HepG2 (cell line): Measurements from ENCODE around the gene FIBCD1. TPM values are rescaled to one million over a fixed set of nuclear protein-coding genes. Genes with fewer than 3 reads are reported as not detected.

Source experiments
- ATAC-seq: fragments of 200-7000 bp; cut with Tn5 transposase; 3 replicates; pipeline ENCODE4 v1.9.1; 2020; ENCODE audit warnings: mild to moderate bottlenecking, moderate library complexity
- BruUV-seq: library from RNA; stranded (reverse); fragments of 400-500 nt; replicated peaks from 2 replicates; lab custom pipeline; 2021; lab: Mats Ljungman, UMichigan
- CTCF ChIA-PET: fragments of 300-600 bp; formaldehyde crosslinking; extraction: SDS; loops from one replicate; lab custom pipeline; 2021; ENCODE audit warnings: low total read pairs, inconsistent platforms, low intra/inter-chr PET ratio; lab: Yijun Ruan, JAX
- POLR2A ChIA-PET: fragments of 350-600 bp; sonication (Branson Sonifier 250); formaldehyde crosslinking; loops from one replicate; lab custom pipeline; 2020; ENCODE audit warnings: antibody characterized with exemption, inconsistent platforms; lab: Yijun Ruan, JAX
- DNase-seq: peaks from one replicate; pipeline ENCODE4 v3.0.0-alpha.2; 2015; ENCODE audit warnings: low spot score
- FAIRE-seq: peaks from 3 replicates; lab custom pipeline; 2011; peaks lifted over from hg19 to GRCh38; lab: Jason Lieb, UNC
- H2AFZ ChIP-seq: one replicate; pipeline ENCODE4 v1.6.1; 2011; ENCODE audit warnings: low read length, inconsistent platforms
- H3K27ac ChIP-seq: fragments of 300-600 bp; 3 replicates; pipeline ENCODE4 v1.8.0; 2011; ENCODE audit warnings: mixed run types, mild to moderate bottlenecking, mixed read lengths, low read length, inconsistent platforms; ENCODE audit not compliant: insufficient read depth; ENCODE audit errors: extremely low read length
- H3K27me3 ChIP-seq, 2 experiments: fragments of 200-600 bp in 1 of 2; 2 replicates in 1 of 2; 3 replicates in 1 of 2; pipeline versions ENCODE4 v1.6.0 to v1.8.0; 2011; ENCODE audit warnings: low read length in 2 of 2, mild to moderate bottlenecking in 2 of 2, moderate library complexity in 2 of 2, inconsistent platforms in 1 of 2; ENCODE audit not compliant: insufficient read depth in 2 of 2, control insufficient read depth in 1 of 2
- H3K36me3 ChIP-seq, 2 experiments: fragments of 200-600 bp in 1 of 2; replicated peaks in 1 of 2; 2 replicates in 1 of 2; 3 replicates in 1 of 2; pipeline versions ENCODE4 v1.5.1 to v1.8.0; 2011; ENCODE audit warnings: low read length in 2 of 2, inconsistent platforms in 1 of 2; ENCODE audit not compliant: insufficient read depth in 2 of 2, control insufficient read depth in 1 of 2
- H3K4me1 ChIP-seq: 2 replicates; pipeline ENCODE4 v1.5.1; 2012; ENCODE audit warnings: low read length, inconsistent platforms; ENCODE audit not compliant: insufficient read depth
- H3K4me2 ChIP-seq: 2 replicates; pipeline ENCODE4 v1.6.0; 2011; ENCODE audit warnings: low read depth, low read length, inconsistent platforms
- H3K4me3 ChIP-seq, 3 experiments: fragments of 200-600 bp in 1 of 3; sonication (generic), shearing (Covaris generic) in 1 of 3; replicated peaks in 1 of 3; 2 replicates each; pipeline ENCODE4 v1.5.1; 2011 to 2016; ENCODE audit warnings: low read length in 3 of 3, inconsistent platforms in 2 of 3, low read depth in 2 of 3, mild to moderate bottlenecking in 2 of 3, control low read depth in 1 of 3, mixed read lengths in 1 of 3; ENCODE audit not compliant: insufficient read depth in 1 of 3
- H3K79me2 ChIP-seq: one replicate; pipeline ENCODE4 v1.6.1; 2011; ENCODE audit warnings: low read length, inconsistent platforms; ENCODE audit not compliant: insufficient read depth
- H3K9ac ChIP-seq: 2 replicates; pipeline ENCODE4 v1.6.0; 2011; ENCODE audit warnings: mild to moderate bottlenecking, low read depth, low read length, inconsistent platforms; ENCODE audit not compliant: insufficient read depth
- H3K9me3 ChIP-seq: 2 replicates; pipeline ENCODE4 v1.5.1; 2012; ENCODE audit warnings: mild to moderate bottlenecking, low read length
- H4K20me1 ChIP-seq: 2 replicates; pipeline ENCODE4 v1.6.0; 2011; ENCODE audit warnings: inconsistent platforms, mild to moderate bottlenecking, low read length, moderate library complexity; ENCODE audit not compliant: insufficient read depth
- ARNT ChIP-seq: fragments of 450-650 bp; IDR thresholded peaks from 2 replicates; pipeline ENCODE4 v1.6.1; 2017
- HDAC6 ChIP-seq: fragments of 200-600 bp; sonication (generic); IDR thresholded peaks from 2 replicates; pipeline ENCODE4 v1.7.0; 2017; ENCODE audit warnings: mild to moderate bottlenecking, antibody characterized with exemption, low read length, low read depth
- KDM6A ChIP-seq: IDR thresholded peaks from 2 replicates; pipeline ENCODE4 v1.6.1; 2016; ENCODE audit warnings: low read depth
- KLF13 ChIP-seq: sonication (generic); formaldehyde crosslinking; IDR thresholded peaks from 2 replicates; pipeline ENCODE4 v1.4.0; 2020; ENCODE audit warnings: mild to moderate bottlenecking, missing genetic modification reagents
- MTA1 ChIP-seq: sonication (generic); formaldehyde crosslinking; IDR thresholded peaks from 2 replicates; pipeline ENCODE4 v1.4.0; 2020; ENCODE audit warnings: missing genetic modification reagents, mild to moderate bottlenecking, borderline replicate concordance
- NBN ChIP-seq: fragments of 450-650 bp; conservative IDR thresholded peaks from 2 replicates; pipeline ENCODE4 v1.6.1; 2017
- NCOA2 ChIP-seq: sonication (generic); formaldehyde crosslinking; IDR thresholded peaks from 2 replicates; pipeline ENCODE4 v1.8.0; 2022; ENCODE audit warnings: inconsistent platforms
- NFE2 ChIP-seq: sonication (generic); formaldehyde crosslinking; IDR thresholded peaks from 2 replicates; pipeline ENCODE4 v1.4.0; 2020; ENCODE audit warnings: missing genetic modification reagents
- RCOR2 ChIP-seq: IDR thresholded peaks from 2 replicates; pipeline ENCODE4 v1.6.1; 2016; ENCODE audit warnings: missing biosample characterization, missing genetic modification reagents
- RXRB ChIP-seq: IDR thresholded peaks from 2 replicates; pipeline ENCODE4 v1.6.1; 2016; ENCODE audit warnings: borderline replicate concordance, missing genetic modification reagents, missing compliant biosample characterization
- TGIF2 ChIP-seq: IDR thresholded peaks from 2 replicates; pipeline ENCODE4 v1.6.1; 2016; ENCODE audit warnings: control low read depth, missing compliant biosample characterization
- TSC22D2 ChIP-seq: sonication (generic); formaldehyde crosslinking; IDR thresholded peaks from 2 replicates; pipeline ENCODE4 v1.5.1; 2020; ENCODE audit warnings: missing genetic modification reagents, mild to moderate bottlenecking, borderline replicate concordance
- ZNF10 ChIP-seq: sonication (generic); formaldehyde crosslinking; IDR thresholded peaks from 2 replicates; pipeline ENCODE4 v1.4.0; 2020; ENCODE audit warnings: mild to moderate bottlenecking, low read depth, missing genetic modification reagents, borderline replicate concordance
- ZNF101 ChIP-seq: sonication (generic); formaldehyde crosslinking; IDR thresholded peaks from 2 replicates; pipeline ENCODE4 v1.4.0; 2020; ENCODE audit warnings: mild to moderate bottlenecking, low read depth, missing genetic modification reagents, borderline replicate concordance
- ZNF24 ChIP-seq: fragments of 450-650 bp; IDR thresholded peaks from 2 replicates; pipeline ENCODE4 v1.6.1; 2017; ENCODE audit warnings: antibody characterized with exemption, mild to moderate bottlenecking
- ZNF274 ChIP-seq: sonication (generic); formaldehyde crosslinking; IDR thresholded peaks from 2 replicates; pipeline ENCODE4 v1.5.1; 2020; ENCODE audit warnings: mild to moderate bottlenecking, missing genetic modification reagents
- ZNF710 ChIP-seq: sonication (generic); formaldehyde crosslinking; IDR thresholded peaks from 2 replicates; pipeline ENCODE4 v1.5.0; 2020; ENCODE audit warnings: mild to moderate bottlenecking, missing genetic modification reagents, borderline replicate concordance
- ZNF784 ChIP-seq: sonication (generic); formaldehyde crosslinking; IDR thresholded peaks from 2 replicates; pipeline ENCODE4 v1.5.1; 2020; ENCODE audit warnings: missing genetic modification reagents, mild to moderate bottlenecking, borderline replicate concordance
- WGBS: methylation state at CpG from one replicate; pipeline ENCODE4 v1.1.6; 2017; ENCODE audit warnings: low lambda C conversion rate; 5-methylcytosine and 5-hydroxymethylcytosine counted together
- in situ Hi-C: cut with HindIII; loops from 2 replicates; pipeline ENCODE4 v1.10.0; 2017; ENCODE audit warnings: low pct_unique_long_range_greater_than_20kb; ENCODE audit not compliant: extremely low pct_ligation_motif_present
- intact Hi-C: fragments of 100-400 bp; cut with micrococcal nuclease; formaldehyde crosslinking; loops from one replicate; pipeline ENCODE4 v1.10.0; 2022; ENCODE audit not compliant: unreplicated experiment
- polyA plus RNA-seq, 8 experiments: library from polyadenylated mRNA; depleted of rRNA in 3 of 8; stranded (reverse) in 7 of 8; unstranded in 1 of 8; fragments of >200 nt; fragmentation: Illumina TruSeq in 4 of 8; extraction: Trizol in 4 of 8; gene quantifications; 2 replicates each; pipeline versions ENCODE4 v1.2.1 to v1.2.3, GENCODE V29; 2011 to 2016; ENCODE audit warnings: low read depth in 4 of 8, missing spikeins in 1 of 8, mixed read lengths in 1 of 8; ENCODE audit not compliant: insufficient read depth in 1 of 8
- total RNA-seq, 5 experiments: library from RNA; depleted of rRNA; stranded (reverse); fragments of >200 nt; fragmentation: Illumina TruSeq; extraction: Trizol; gene quantifications; 2 replicates each; pipeline ENCODE4 v1.2.3, GENCODE V29; 2016; ENCODE audit warnings: low read depth in 1 of 5

Gene FIBCD1
- total and polyA plus RNA-seq, 2 of the 13 experiments (the other 11 are each of a cell fraction or from before 2014, with no cell fraction given), result 0.55 to 0.89 TPM

- in situ Hi-C loops (no loop called here), intact Hi-C loops (no loop called here)
- DNase-seq, result no peak
- no peak for TF ChIP-seq NBN
- TF ChIP-seq MTA1 (CRISPR knock-in tag), result no peak
- TF ChIP-seq ARNT, result no peak
- no peak for TF ChIP-seq NFE2 (CRISPR knock-in tag)
- TF ChIP-seq KDM6A (CRISPR knock-in tag), result no peak
- TF ChIP-seq TGIF2 (CRISPR knock-in tag), result no peak
- no peak for TF ChIP-seq RXRB (CRISPR knock-in tag)
- TF ChIP-seq ZNF10, result no peak
- no peak for TF ChIP-seq NCOA2
- no peak for TF ChIP-seq ZNF710 (CRISPR knock-in tag)
- no peak for TF ChIP-seq ZNF274 (CRISPR knock-in tag)
- TF ChIP-seq RCOR2 (CRISPR knock-in tag), result no peak
- TF ChIP-seq ZNF24, result no peak
- no peak for TF ChIP-seq ZNF784
- TF ChIP-seq KLF13 (CRISPR knock-in tag), result no peak
- no peak for TF ChIP-seq HDAC6
- TF ChIP-seq TSC22D2 (CRISPR knock-in tag), result no peak
- TF ChIP-seq ZNF101 (CRISPR knock-in tag), result no peak
- Histone ChIP-seq H4K20me1 (no peaks in the 10 kb centered on the region), H3K27me3 (peaks cover 13 to 87% of the 10 kb centered on the region in 2 experiments), H3K36me3 (no peaks in the 10 kb centered on the region), H3K4me3 (no peak overlapping the region), H3K9me3 (no peaks in the 10 kb centered on the region), H3K27ac (no peak overlapping the region), H3K4me1 (no peaks in the 10 kb centered on the region), H3K9ac (no peak overlapping the region), H3K4me2 (no peak overlapping the region), H3K79me2 (no peaks in the 10 kb centered on the region), H2AFZ (no peak overlapping the region)
- no TSS peak for BruUV-seq
- no peak for FAIRE-seq
- no peak for ATAC-seq
- CTCF ChIA-PET, result no interaction called here
- WGBS, result 20% methylated on average over 10 of the region's 10 CpGs
- POLR2A ChIA-PET, result no interaction called here
Observed at GRCh38 chr9:130981002-130981755, 42.1 kb upstream of the FIBCD1 start.
